A549 (cell line): ENCODE measurements around the gene ZFX. TPM values are rescaled to one million over a fixed set of nuclear protein-coding genes. Genes with fewer than 3 reads are reported as not detected.

Experiments
- ATAC-seq, 2 experiments: fragments of 200-7000 bp in 1 of 2; fragments of >200 bp in 1 of 2; cut with Nextera tagmentation in 1 of 2; cut with Tn5 transposase in 1 of 2; 3 replicates each; pipeline versions ENCODE4 v1.8.0 to v1.9.1; 2018 to 2020; ENCODE audit warnings: mild to moderate bottlenecking in 1 of 2, moderate library complexity in 1 of 2
- CTCF ChIA-PET: fragments of 300-600 bp; sonication (Branson Sonifier 250); formaldehyde crosslinking; extraction: SDS; loops from one replicate; lab custom pipeline; 2021; ENCODE audit warnings: antibody characterized with exemption, inconsistent platforms; lab: Yijun Ruan, JAX
- POLR2A ChIA-PET: fragments of 350-600 bp; formaldehyde crosslinking; extraction: SDS; loops from one replicate; lab custom pipeline; 2021; ENCODE audit warnings: antibody characterized with exemption, inconsistent platforms; lab: Yijun Ruan, JAX
- DNase-seq, 2 experiments: peaks; one replicate each; pipeline versions ENCODE4 v3.0.0 to v3.0.0-alpha.2; 2011 to 2016; ENCODE audit warnings: low read depth in 1 of 2, low spot score in 1 of 2
- FAIRE-seq: peaks from 2 replicates; lab custom pipeline; 2011; peaks lifted over from hg19 to GRCh38; lab: Jason Lieb, UNC
- H3K27ac ChIP-seq, 2 experiments: fragments of >200 bp; sonication (Bioruptor Twin); formaldehyde crosslinking; 3 replicates each; pipeline ENCODE4 v1.5.1; 2016 to 2017
- H3K4me1 ChIP-seq: fragments of >200 bp; sonication (Bioruptor Twin); formaldehyde crosslinking; 3 replicates; pipeline ENCODE4 v1.6.1; 2016
- H3K4me2 ChIP-seq: fragments of >200 bp; sonication (Bioruptor Twin); formaldehyde crosslinking; 3 replicates; pipeline ENCODE4 v1.6.1; 2016
- H3K4me3 ChIP-seq: fragments of >200 bp; sonication (Bioruptor Twin); formaldehyde crosslinking; 3 replicates; pipeline ENCODE4 v1.5.1; 2016
- H3K9me3 ChIP-seq: fragments of >200 bp; sonication (Bioruptor Twin); formaldehyde crosslinking; 3 replicates; pipeline ENCODE4 v1.6.1; 2016
- BCL3 ChIP-seq: fragments of >200 bp; sonication (Bioruptor Twin); formaldehyde crosslinking; IDR thresholded peaks from 3 replicates; pipeline ENCODE4 v1.6.1; 2016
- CBX8 ChIP-seq: fragments of 200-600 bp; sonication (generic); IDR thresholded peaks from 2 replicates; pipeline ENCODE4 v1.6.1; 2016
- CEBPB ChIP-seq, 2 experiments: fragments of >200 bp in 1 of 2; sonication (Bioruptor Twin) in 1 of 2; formaldehyde crosslinking in 1 of 2; IDR thresholded peaks; 2 replicates each; pipeline ENCODE4 v1.6.1; 2012 to 2016
- CHD2 ChIP-seq: fragments of 150-350 bp; IDR thresholded peaks from 2 replicates; pipeline ENCODE4 v1.6.1; 2014; ENCODE audit warnings: low read length; ENCODE audit not compliant: partially characterized antibody
- CTCF ChIP-seq: fragments of >200 bp; sonication (Bioruptor Twin); formaldehyde crosslinking; IDR thresholded peaks from 3 replicates; pipeline ENCODE4 v1.5.1; 2016
- EHF ChIP-seq: fragments of 250-450 bp; sonication (Bioruptor Pico); IDR thresholded peaks from 2 replicates; pipeline ENCODE4 v1.5.0; 2020; ENCODE audit warnings: mild to moderate bottlenecking
- EHMT2 ChIP-seq: fragments of 200-600 bp; sonication (generic); IDR thresholded peaks from 2 replicates; pipeline ENCODE4 v1.6.1; 2016; ENCODE audit warnings: antibody characterized with exemption, low read depth, mild to moderate bottlenecking, moderate library complexity
- ESRRA ChIP-seq: fragments of 150-350 bp; IDR thresholded peaks from 2 replicates; pipeline ENCODE4 v1.6.1; 2014; ENCODE audit warnings: mild to moderate bottlenecking, low read length, borderline replicate concordance
- FOSL2 ChIP-seq, 2 experiments: fragments of 450-650 bp in 1 of 2; fragments of >200 bp in 1 of 2; sonication (Bioruptor Twin) in 1 of 2; formaldehyde crosslinking; IDR thresholded peaks; 2 replicates each; pipeline versions ENCODE4 v1.5.0 to v1.6.1; 2016 to 2020; ENCODE audit warnings: mild to moderate bottlenecking in 1 of 2, moderate library complexity in 1 of 2
- GATA3 ChIP-seq: IDR thresholded peaks from 2 replicates; pipeline ENCODE4 v1.6.1; 2012; ENCODE audit warnings: borderline replicate concordance
- HDAC2 ChIP-seq: fragments of 200-600 bp; sonication (generic); IDR thresholded peaks from 2 replicates; pipeline ENCODE4 v1.6.1; 2016
- HMGXB4 ChIP-seq: fragments of 250-450 bp; sonication (Bioruptor Pico); IDR thresholded peaks from 2 replicates; pipeline ENCODE4 v1.5.0; 2021; ENCODE audit warnings: mild to moderate bottlenecking, moderate library complexity, borderline replicate concordance
- HOXB13 ChIP-seq: fragments of 250-450 bp; sonication (Bioruptor Pico); IDR thresholded peaks from 2 replicates; pipeline ENCODE4 v1.5.0; 2020; ENCODE audit warnings: low read depth, mild to moderate bottlenecking, moderate library complexity
- HOXB5 ChIP-seq: fragments of 250-450 bp; sonication (Bioruptor Pico); IDR thresholded peaks from 2 replicates; pipeline ENCODE4 v1.5.0; 2020; ENCODE audit warnings: mild to moderate bottlenecking, moderate library complexity
- JUNB ChIP-seq: fragments of >200 bp; sonication (Bioruptor Twin); formaldehyde crosslinking; IDR thresholded peaks from 2 replicates; pipeline ENCODE4 v1.6.1; 2016
- KDM5A ChIP-seq: fragments of 200-600 bp; sonication (generic); IDR thresholded peaks from 2 replicates; pipeline ENCODE4 v1.6.1; 2016; ENCODE audit warnings: antibody characterized with exemption, mild to moderate bottlenecking
- MAFK ChIP-seq: fragments of 450-650 bp; IDR thresholded peaks from 2 replicates; pipeline ENCODE4 v1.6.1; 2014; ENCODE audit not compliant: partially characterized antibody
- MYC ChIP-seq: IDR thresholded peaks from 2 replicates; pipeline ENCODE4 v1.6.1; 2012; ENCODE audit warnings: mild to moderate bottlenecking, inconsistent platforms, low read length, improper control_type of control experiment, borderline replicate concordance
- NR3C1 ChIP-seq: fragments of >200 bp; sonication (Bioruptor Twin); formaldehyde crosslinking; IDR thresholded peaks from 3 replicates; pipeline ENCODE4 v1.6.1; 2017
- POLR2A ChIP-seq: IDR thresholded peaks from 2 replicates; pipeline ENCODE4 v1.6.1; 2012; ENCODE audit warnings: mild to moderate bottlenecking, low read length
- POLR2AphosphoS2 ChIP-seq: conservative IDR thresholded peaks from 2 replicates; pipeline ENCODE4 v1.6.1; 2012; ENCODE audit warnings: low read length, improper control_type of control experiment, inconsistent platforms
- RAD21 ChIP-seq, 2 experiments: fragments of >200 bp in 1 of 2; sonication (Bioruptor Twin) in 1 of 2; formaldehyde crosslinking in 1 of 2; IDR thresholded peaks in 1 of 2; conservative IDR thresholded peaks in 1 of 2; 2 replicates in 1 of 2; 3 replicates in 1 of 2; pipeline ENCODE4 v1.6.1; 2012 to 2018; ENCODE audit warnings: inconsistent platforms in 1 of 2
- RCOR1 ChIP-seq: fragments of 150-350 bp; IDR thresholded peaks from 2 replicates; pipeline ENCODE4 v1.6.1; 2014; ENCODE audit warnings: antibody characterized with exemption, low read length, low read depth
- RFX5 ChIP-seq: fragments of 450-650 bp; IDR thresholded peaks from 2 replicates; pipeline ENCODE4 v1.7.1; 2014; ENCODE audit warnings: antibody characterized with exemption, mild to moderate bottlenecking, moderate library complexity
- RNF2 ChIP-seq: fragments of 200-600 bp; sonication (generic); IDR thresholded peaks from 2 replicates; pipeline ENCODE4 v1.6.1; 2016; ENCODE audit warnings: low read depth, mild to moderate bottlenecking, antibody characterized with exemption, moderate library complexity, borderline replicate concordance
- SMC3 ChIP-seq: fragments of >200 bp; sonication (Bioruptor Twin); formaldehyde crosslinking; IDR thresholded peaks from 3 replicates; pipeline ENCODE4 v1.6.1; 2018; ENCODE audit warnings: inconsistent platforms
- SREBF2 ChIP-seq: fragments of 450-650 bp; IDR thresholded peaks from 2 replicates; pipeline ENCODE4 v1.6.1; 2014; ENCODE audit warnings: mild to moderate bottlenecking, moderate library complexity
- TP53 ChIP-seq: fragments of 250-450 bp; sonication (Bioruptor Pico); IDR thresholded peaks from 2 replicates; pipeline ENCODE4 v1.5.0; 2021; ENCODE audit warnings: mild to moderate bottlenecking, moderate library complexity
- ZFP36 ChIP-seq: fragments of 450-650 bp; IDR thresholded peaks from 2 replicates; pipeline ENCODE4 v1.6.1; 2014; ENCODE audit warnings: borderline replicate concordance; ENCODE audit not compliant: partially characterized antibody
- ZSCAN20 ChIP-seq: fragments of 250-450 bp; sonication (Bioruptor Pico); IDR thresholded peaks from 2 replicates; pipeline ENCODE4 v1.8.0; 2022; ENCODE audit warnings: mild to moderate bottlenecking, moderate library complexity
- WGBS: methylation state at CpG from one replicate; pipeline ENCODE4 v1.1.6; 2017; ENCODE audit errors: missing lambda C conversion rate; 5-methylcytosine and 5-hydroxymethylcytosine counted together
- polyA plus RNA-seq, 4 experiments: library from polyadenylated mRNA; depleted of rRNA in 3 of 4; stranded (reverse); fragments of >200 nt; fragmentation: RNase III in 1 of 4; extraction: RNeasy Plus Mini Kit Qiagen cat#74134 plus additional on column Dnase treatment in 1 of 4; gene quantifications; 2 replicates in 3 of 4; 3 replicates in 1 of 4; pipeline ENCODE4 v1.2.3, GENCODE V29; 2011 to 2017
- TF ChIP-seq, protein P1 (sequence below): fragments of 200-600 bp; sonication (generic); IDR thresholded peaks from 2 replicates; pipeline ENCODE4 v1.6.1; 2016; ENCODE audit warnings: antibody characterized with exemption, mild to moderate bottlenecking, moderate library complexity

ZFX gene
- polyA plus RNA-seq, 2 of the 4 experiments (the other 2 are of a cell fraction) = 18.1 to 30.1 TPM

- CTCF ChIA-PET = interaction anchor here (1.4 to 2.9 kb wide), 2 partner anchors 86 to 161 kb away, joined by 5 to 22 read pairs; no protein-coding TSS in a partner anchor
- TF ChIP-seq NR3C1 (no peak), GATA3 (no peak), RFX5 (no peak), MYC (no peak), ZFP36 (no peak), FOSL2 (IDR thresholded peaks at IDR 0.05) (no peak), FOSL2 (CRISPR knock-in tag; IDR thresholded peaks at IDR 0.05) (no peak), BCL3 (no peak), ESRRA (no peak), KDM5A (no peak), MAFK (no peak), HOXB5 (CRISPR knock-in tag) (no peak), CEBPB (IDR thresholded peaks at IDR 0.05) (no peak), HDAC2 (no peak), RCOR1 (no peak), CBX8 (no peak), CTCF (no peak), EHMT2 (no peak), POLR2AphosphoS2 (no peak)
- TF ChIP-seq, protein P1, sequence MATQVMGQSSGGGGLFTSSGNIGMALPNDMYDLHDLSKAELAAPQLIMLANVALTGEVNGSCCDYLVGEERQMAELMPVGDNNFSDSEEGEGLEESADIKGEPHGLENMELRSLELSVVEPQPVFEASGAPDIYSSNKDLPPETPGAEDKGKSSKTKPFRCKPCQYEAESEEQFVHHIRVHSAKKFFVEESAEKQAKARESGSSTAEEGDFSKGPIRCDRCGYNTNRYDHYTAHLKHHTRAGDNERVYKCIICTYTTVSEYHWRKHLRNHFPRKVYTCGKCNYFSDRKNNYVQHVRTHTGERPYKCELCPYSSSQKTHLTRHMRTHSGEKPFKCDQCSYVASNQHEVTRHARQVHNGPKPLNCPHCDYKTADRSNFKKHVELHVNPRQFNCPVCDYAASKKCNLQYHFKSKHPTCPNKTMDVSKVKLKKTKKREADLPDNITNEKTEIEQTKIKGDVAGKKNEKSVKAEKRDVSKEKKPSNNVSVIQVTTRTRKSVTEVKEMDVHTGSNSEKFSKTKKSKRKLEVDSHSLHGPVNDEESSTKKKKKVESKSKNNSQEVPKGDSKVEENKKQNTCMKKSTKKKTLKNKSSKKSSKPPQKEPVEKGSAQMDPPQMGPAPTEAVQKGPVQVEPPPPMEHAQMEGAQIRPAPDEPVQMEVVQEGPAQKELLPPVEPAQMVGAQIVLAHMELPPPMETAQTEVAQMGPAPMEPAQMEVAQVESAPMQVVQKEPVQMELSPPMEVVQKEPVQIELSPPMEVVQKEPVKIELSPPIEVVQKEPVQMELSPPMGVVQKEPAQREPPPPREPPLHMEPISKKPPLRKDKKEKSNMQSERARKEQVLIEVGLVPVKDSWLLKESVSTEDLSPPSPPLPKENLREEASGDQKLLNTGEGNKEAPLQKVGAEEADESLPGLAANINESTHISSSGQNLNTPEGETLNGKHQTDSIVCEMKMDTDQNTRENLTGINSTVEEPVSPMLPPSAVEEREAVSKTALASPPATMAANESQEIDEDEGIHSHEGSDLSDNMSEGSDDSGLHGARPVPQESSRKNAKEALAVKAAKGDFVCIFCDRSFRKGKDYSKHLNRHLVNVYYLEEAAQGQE = no peak
- Histone ChIP-seq H3K9me3 (no peaks in the 10 kb centered on the region), H3K27ac (peak overlapping the region; percentile 59 to 73), H3K4me1 (peaks cover 44% of the 10 kb centered on the region), H3K4me3 (no peak overlapping the region), H3K4me2 (peak overlapping the region; percentile 59)
- 34% methylated on average over 3 of the region's 3 CpGs for WGBS
- DNase-seq = no peak
- FAIRE-seq = peak; percentile 96
- POLR2A ChIA-PET = no interaction called here
- ATAC-seq = no peak
These were observed 94.2 kb downstream of the ZFX start for GRCh38 chrX:24243692-24244091.

GRCh38 chrX:24245202-24245601 is 95.7 kb downstream of the ZFX start:
- H3K4me1 ChIP-seq = peaks cover 44% of the 10 kb centered on the region
- CTCF ChIA-PET = interaction anchor here (0.7 kb wide), 1 partner anchor 191 kb away, joined by 3 read pairs; no protein-coding TSS in a partner anchor
- ATAC-seq = peak; percentile 81 to 82
- peak; percentile 52 to 61 for DNase-seq
- peak overlapping the region; percentile 59 for H3K4me2 ChIP-seq
- 8% methylated on average over 6 of the region's 6 CpGs for WGBS
- no peaks in the 10 kb centered on the region for H3K9me3 ChIP-seq
- POLR2A ChIA-PET = no interaction called here
- H3K27ac ChIP-seq = peak overlapping the region; percentile 59 to 73
- H3K4me3 ChIP-seq = no peak overlapping the region
- FAIRE-seq = peak; percentile 68
- TF ChIP-seq GATA3 = no peak
- TF ChIP-seq MYC = no peak
- no peak for TF ChIP-seq HOXB13
- TF ChIP-seq EHF (CRISPR knock-in tag) = no peak
- TF ChIP-seq HMGXB4 (CRISPR knock-in tag) = no peak
- TF ChIP-seq JUNB = 0 out of 2 replicates have a peak, but pooled peaks have one; percentile 33
- TF ChIP-seq POLR2AphosphoS2 = no peak
- no peak for TF ChIP-seq RNF2
- TF ChIP-seq SMC3 = no peak
- peak; percentile 41 to 65; a peak in 2 of 4 replicates for TF ChIP-seq CEBPB (IDR thresholded peaks at IDR 0.05)
- no peak for TF ChIP-seq POLR2A
- TF ChIP-seq TP53 = no peak
- no peak for TF ChIP-seq ZSCAN20
- no peak for TF ChIP-seq CBX8
- no peak for TF ChIP-seq SREBF2
- no peak for TF ChIP-seq CHD2
- TF ChIP-seq RAD21 (conservative IDR thresholded peaks at IDR 0.05 in 1 of 2, IDR thresholded peaks at IDR 0.05 in 1 of 2) = no peak
- TF ChIP-seq FOSL2 (IDR thresholded peaks at IDR 0.05) = peak; percentile 66
- TF ChIP-seq FOSL2 (CRISPR knock-in tag; IDR thresholded peaks at IDR 0.05) = peak; percentile 75
- TF ChIP-seq HOXB5 (CRISPR knock-in tag) = no peak
